ENCODE measurements around the gene RAB33B.

RAB33B gene

GRCh38 chr4:139508581-139509237 lies 54.8 kb downstream of the RAB33B start:
- no peak for DNase-seq (ENCODE audit: low read depth in 3 of 3)

- no peak for DNase-seq (ENCODE audit: low read depth in 3 of 3)
Observed at GRCh38 chr4:139509727-139510410, 55.9 kb downstream of the RAB33B start.

GRCh38 chr4:139511320-139511719 lies 57.4 kb downstream of the RAB33B start:
- no peak for DNase-seq (ENCODE audit: low read depth in 3 of 3)

DNA sequence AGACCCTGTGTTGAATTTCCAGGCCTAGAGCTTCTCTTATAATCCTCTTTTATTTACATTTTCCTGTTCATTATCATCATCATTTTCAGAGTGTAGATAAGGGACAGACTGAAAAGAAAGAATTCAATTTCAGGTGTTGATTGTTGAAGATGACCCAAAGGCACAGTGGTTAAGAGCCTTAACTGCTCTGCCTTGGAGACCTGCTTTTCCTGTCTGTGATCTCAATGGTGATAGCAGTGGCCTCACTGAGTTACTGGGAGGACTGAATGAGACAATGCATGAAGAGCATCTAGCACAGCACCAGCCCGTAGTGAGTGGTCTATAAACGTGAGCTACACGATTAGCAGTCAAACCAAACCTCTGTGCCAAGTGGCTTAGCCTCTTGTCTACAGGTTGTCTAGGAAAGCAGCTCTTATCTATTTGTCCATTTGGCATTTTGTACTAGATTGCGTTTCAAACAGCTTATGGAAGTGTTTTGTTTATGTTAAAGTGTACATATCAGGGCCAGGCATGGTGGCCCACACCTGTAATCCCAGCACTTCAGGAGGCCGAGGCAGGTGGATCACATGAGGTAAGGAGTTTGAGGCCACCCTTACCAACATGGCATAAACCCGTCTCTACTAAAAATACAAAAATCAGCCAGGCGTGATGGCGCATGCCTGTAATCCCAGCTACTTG lies 60.6 kb downstream of the RAB33B start:
- no peak for DNase-seq (ENCODE audit: low read depth in 3 of 3)

GRCh38 chr4:139515531-139515958 lies 61.6 kb downstream of the RAB33B start:
- no peak for DNase-seq (ENCODE audit: low read depth in 3 of 3)

GRCh38 chr4:139521754-139522401 lies 68.0 kb downstream of the RAB33B start:
- no peak for DNase-seq (ENCODE audit: low read depth in 3 of 3)

GRCh38 chr4:139522457-139522856 lies 68.5 kb downstream of the RAB33B start:
- no peak for DNase-seq (ENCODE audit: low read depth in 3 of 3)

GRCh38 chr4:139523076-139523475 lies 69.2 kb downstream of the RAB33B start:
- DNase-seq (ENCODE audit: low read depth in 3 of 3) = no peak

- DNase-seq (ENCODE audit: low read depth in 3 of 3) = no peak
Observed at GRCh38 chr4:139524062-139524631, 70.2 kb downstream of the RAB33B start.

DNA sequence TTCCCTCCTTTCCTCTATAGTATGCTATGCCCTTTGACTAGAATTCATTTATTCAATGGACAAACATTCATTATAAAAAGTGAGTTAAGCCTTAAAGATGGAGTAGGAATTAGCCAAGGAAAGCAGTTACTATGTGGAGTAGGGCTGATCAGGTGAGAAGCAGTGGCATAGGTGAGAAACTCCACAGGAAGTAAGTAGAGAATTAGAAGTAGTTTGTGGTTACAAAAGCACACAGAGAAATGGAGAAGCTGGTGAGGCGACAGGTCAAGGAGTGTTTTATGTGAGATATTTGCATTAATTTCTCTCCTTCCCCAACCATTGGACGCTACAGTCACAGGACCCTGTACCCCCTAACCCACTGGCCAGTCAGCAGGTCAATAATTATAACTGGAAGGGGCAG lies 71.5 kb downstream of the RAB33B start:
- DNase-seq (ENCODE audit: low read depth in 3 of 3) = no peak

All from stimulated activated CD4-positive, alpha-beta T cell treated with anti-CD3 and anti-CD28 coated beads, TNF-alpha, amount 100 ng/mL, for 48 hours (primary cell).